Superior temporal gyrus (tissue), 1 donor: ENCODE results near the gene IL22RA2.

Experiments
- DNase-seq: peaks from one replicate; pipeline ENCODE4 v3.0.0-alpha.2; 2016; ENCODE audit errors: extremely low spot score

Gene IL22RA2

GRCh38 chr6:137197684-137198645, 24.5 kb upstream of the IL22RA2 start:
- no peak for DNase-seq

- DNase-seq, result no peak
Observed at GRCh38 chr6:137193256-137194070, 20.0 kb upstream of the IL22RA2 start.

- no peak for DNase-seq
Observed at GRCh38 chr6:137192821-137193220, 19.4 kb upstream of the IL22RA2 start.

- DNase-seq, result no peak
Observed at GRCh38 chr6:137191670-137192069, 18.2 kb upstream of the IL22RA2 start.

- DNase-seq, result no peak
Observed at GRCh38 chr6:137191236-137191635, 17.8 kb upstream of the IL22RA2 start.

GRCh38 chr6:137190583-137191094, 17.2 kb upstream of the IL22RA2 start:
- no peak for DNase-seq

- DNase-seq, result no peak
Observed at GRCh38 chr6:137188855-137189254, 15.4 kb upstream of the IL22RA2 start.

GRCh38 chr6:137185290-137185689, 11.8 kb upstream of the IL22RA2 start:
- DNase-seq, result no peak

- DNase-seq, result no peak
Observed at GRCh38 chr6:137182654-137183073, 9.2 kb upstream of the IL22RA2 start.

- no peak for DNase-seq
Observed at GRCh38 chr6:137181891-137182653, 8.6 kb upstream of the IL22RA2 start.

- no peak for DNase-seq
Observed at GRCh38 chr6:137177611-137178010, 4.2 kb upstream of the IL22RA2 start.

- DNase-seq, result no peak
Observed at GRCh38 chr6:137176729-137177128, 3.3 kb upstream of the IL22RA2 start.

GRCh38 chr6:137175868-137176245, 2.4 kb upstream of the IL22RA2 start:
- no peak for DNase-seq

- DNase-seq, result no peak
Observed at GRCh38 chr6:137175157-137175867, 1.9 kb upstream of the IL22RA2 start.

GRCh38 chr6:137172734-137173431, 561 bp downstream of the IL22RA2 start:
- DNase-seq, result no peak

- no peak for DNase-seq
Observed at GRCh38 chr6:137171824-137172733, 1.4 kb downstream of the IL22RA2 start.

GRCh38 chr6:137171053-137171374, 2.4 kb downstream of the IL22RA2 start:
- DNase-seq, result no peak

GRCh38 chr6:137170266-137171052, 3.0 kb downstream of the IL22RA2 start:
- no peak for DNase-seq
